Measurements from ENCODE around the gene PAFAH2. TPM values are rescaled to one million over a fixed set of nuclear protein-coding genes. Genes with fewer than 3 reads are reported as not detected.

The PAFAH2 gene
- total RNA-seq, 2 experiments from 2014 or later, result 4.7 to 5.2 TPM

GRCh38 chr1:25913206-25913605 lies 84.7 kb downstream of the PAFAH2 start:
- no peaks in the 10 kb centered on the region for H3K27me3 Mint-ChIP-seq (ENCODE audit: low read depth)
- no peak overlapping the region for H3K27ac Mint-ChIP-seq
- intact Hi-C loops (cut with micrococcal nuclease), result no loop called here
- H3K4me1 Mint-ChIP-seq (ENCODE audit: low read depth), result peaks cover 6% of the 10 kb centered on the region
- no peak overlapping the region for H3K4me3 Mint-ChIP-seq
- DNase-seq, result no peak
- H3K36me3 Mint-ChIP-seq (ENCODE audit: low read depth), result no peaks in the 10 kb centered on the region
- H3K9me3 Mint-ChIP-seq, result no peaks in the 10 kb centered on the region
- CTCF ChIA-PET, result interaction anchor here (1.5 to 3.5 kb wide), 2 partner anchors 18 to 85 kb away, joined by 3 to 23 read pairs; partner anchors contain the start of gene PAFAH2

GRCh38 chr1:25912076-25912831 lies 85.6 kb downstream of the PAFAH2 start:
- DNase-seq, result no peak
- Mint-ChIP-seq H3K36me3 (ENCODE audit: low read depth) (no peaks in the 10 kb centered on the region), H3K9me3 (no peaks in the 10 kb centered on the region), H3K4me3 (no peak overlapping the region), H3K4me1 (ENCODE audit: low read depth) (peaks cover 2% of the 10 kb centered on the region), H3K27me3 (ENCODE audit: low read depth) (no peaks in the 10 kb centered on the region), H3K27ac (no peak overlapping the region)
- intact Hi-C loops (cut with micrococcal nuclease), result no loop called here
- CTCF ChIA-PET, result interaction anchor here (1.1 to 3.5 kb wide), 2 partner anchors 16 to 17 kb away, joined by 4 to 23 read pairs; no protein-coding TSS in a partner anchor

DNA sequence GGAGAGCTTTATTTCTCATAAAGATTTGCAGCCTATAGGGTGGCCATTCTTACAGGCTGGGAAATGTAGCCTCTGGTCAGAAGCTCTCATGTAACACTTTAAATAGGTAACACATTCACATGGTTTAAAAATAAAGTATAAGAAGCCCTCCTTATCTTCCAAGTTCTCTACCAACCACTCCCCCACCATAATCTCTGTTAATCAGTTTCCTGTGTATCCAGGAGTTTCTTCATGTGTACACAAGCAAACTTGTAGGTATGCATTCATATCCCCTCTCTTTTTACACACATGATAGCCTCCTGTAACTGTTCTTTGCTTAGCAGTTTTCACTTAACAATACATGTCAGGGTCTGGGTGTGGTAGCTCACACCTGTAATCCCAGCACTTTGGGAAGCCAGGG lies 86.7 kb downstream of the PAFAH2 start:
- no peak for DNase-seq
- Mint-ChIP-seq H3K27me3 (ENCODE audit: low read depth) (no peaks in the 10 kb centered on the region), H3K36me3 (ENCODE audit: low read depth) (peaks cover 1% of the 10 kb centered on the region), H3K9me3 (no peaks in the 10 kb centered on the region), H3K4me1 (ENCODE audit: low read depth) (peaks cover 8% of the 10 kb centered on the region), H3K27ac (no peak overlapping the region), H3K4me3 (no peak overlapping the region)
- CTCF ChIA-PET, result interaction anchor here (1.1 kb wide), 1 partner anchor 15 kb away, joined by 4 read pairs; no protein-coding TSS in a partner anchor
- intact Hi-C loops (cut with micrococcal nuclease), result no loop called here

Other genes with a start within 250 kb of the PAFAH2 start
- gene SELENON, start 197.9 kb downstream of the PAFAH2 start, total RNA-seq, result 10 to 100 TPM; 27.8 to 28.6 TPM
- gene MTFR1L, start 178.1 kb downstream of the PAFAH2 start, total RNA-seq, result 10 to 100 TPM; 22.2 to 23.5 TPM
- 1 to 10 TPM; 8.4 to 9.1 TPM for gene AUNIP, start 138.6 kb downstream of the PAFAH2 start, total RNA-seq
- gene PAQR7, start 122.4 kb downstream of the PAFAH2 start, total RNA-seq, result 1 to 10 TPM; 2.8 to 3.1 TPM
- 100 to 1,000 TPM; 708 to 746 TPM for gene STMN1, start 91.6 kb downstream of the PAFAH2 start, total RNA-seq
- gene EXTL1, start 23.7 kb upstream of the PAFAH2 start, total RNA-seq, result not detected
- not detected for gene SLC30A2, start 48.1 kb upstream of the PAFAH2 start, total RNA-seq
- gene TRIM63, start 69.6 kb upstream of the PAFAH2 start, total RNA-seq, result under 1 TPM; 0.33 to 0.40 TPM
- gene PDIK1L, start 113.8 kb upstream of the PAFAH2 start, total RNA-seq, result 10 to 100 TPM; 20.5 to 21.4 TPM
- gene FAM110D, start 161.0 kb upstream of the PAFAH2 start, total RNA-seq, result under 1 TPM in 1 of 2 experiments, not detected in 1; 0.07 TPM
- gene C1orf232, start 170.9 kb upstream of the PAFAH2 start, total RNA-seq, result not detected
- gene ZNF593, start 171.8 kb upstream of the PAFAH2 start, total RNA-seq, result 10 to 100 TPM; 24.0 to 26.8 TPM
- not detected for gene ZNF593OS, start 173.8 kb upstream of the PAFAH2 start, total RNA-seq
- 1 to 10 TPM; 1.5 to 1.8 TPM for gene CNKSR1, start 179.4 kb upstream of the PAFAH2 start, total RNA-seq
- gene CATSPER4, start 192.5 kb upstream of the PAFAH2 start, total RNA-seq, result not detected
- 10 to 100 TPM; 45.7 to 47.0 TPM for gene CEP85, start 236.1 kb upstream of the PAFAH2 start, total RNA-seq

Measured in activated naive CD4-positive, alpha-beta T cell treated with anti-CD3 and anti-CD28 coated beads for 36 hours (primary cell).